ENCODE results near the gene DUSP3. TPM values are rescaled to one million over a fixed set of nuclear protein-coding genes. Genes with fewer than 3 reads are reported as not detected.

DUSP3 gene
- total and polyA plus RNA-seq, 7 experiments from 2014 or later: 5.4 to 31.0 (median 9.6) TPM

DNA sequence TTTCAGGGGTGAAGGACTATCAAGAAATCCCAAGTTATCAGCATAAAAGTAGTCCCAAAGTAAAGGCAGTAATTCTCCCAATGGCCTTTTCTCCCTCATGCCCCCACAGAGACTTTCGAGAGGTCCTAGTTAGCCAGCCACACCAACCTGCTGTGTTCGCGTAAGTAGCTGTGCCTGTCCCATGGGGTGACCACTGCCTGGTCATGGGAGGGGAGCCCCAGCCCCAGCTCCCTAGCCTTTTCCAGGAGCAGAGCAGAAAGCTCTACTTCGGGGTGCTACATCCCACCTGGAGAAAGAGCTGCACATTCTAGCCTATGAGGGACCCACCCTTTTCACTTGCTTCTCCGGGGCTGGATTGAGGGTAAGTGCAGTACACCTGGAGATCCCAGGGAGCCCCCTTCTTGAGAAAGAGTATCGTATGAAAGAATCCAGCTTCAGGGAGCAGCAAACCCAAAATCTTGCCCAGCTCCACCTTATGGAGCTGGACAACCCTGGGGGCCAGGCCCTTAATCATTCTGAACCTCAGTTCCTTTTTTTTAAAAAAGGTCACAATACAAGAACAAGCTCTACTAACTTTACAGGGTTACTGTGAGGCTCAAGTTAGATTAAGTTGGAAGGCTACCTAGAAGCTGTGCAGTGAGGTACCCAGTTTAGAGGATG, 11.6 kb downstream of the DUSP3 start:
- Histone ChIP-seq H3K4me3 (ENCODE audit: low read length) (no peak overlapping the region), H3K27ac (ENCODE audit: low read depth, low read length) (no peak overlapping the region), H3K36me3 (ENCODE audit: control insufficient read depth in 2 of 3, insufficient read depth in 3 of 3, low read length in 3 of 3) (peaks cover 0 to 17% (median 0%) of the 10 kb centered on the region in 3 experiments), H3K4me1 (ENCODE audit: control insufficient read depth in 2 of 2, insufficient read depth in 2 of 2, low read length in 2 of 2) (no peaks in the 10 kb centered on the region), H3K27me3 (ENCODE audit: control insufficient read depth in 2 of 2, insufficient read depth in 2 of 2, low read length in 2 of 2) (no peaks in the 10 kb centered on the region), H3K9me3 (ENCODE audit: control insufficient read depth in 2 of 3, low read length in 3 of 3) (no peaks in the 10 kb centered on the region)
- H3K4me3 Mint-ChIP-seq: no peak overlapping the region
- peaks cover 0 to 2% (median 0%) of the 10 kb centered on the region in 7 donors for H3K4me1 Mint-ChIP-seq
- intact Hi-C loops (cut with micrococcal nuclease): no loop called here
- no peaks in the 10 kb centered on the region for H3K27me3 Mint-ChIP-seq
- H3K36me3 Mint-ChIP-seq: peaks cover 0 to 18% (median 0%) of the 10 kb centered on the region in 5 donors
- no peaks in the 10 kb centered on the region for H3K9me3 Mint-ChIP-seq
- ATAC-seq (no peak), DNase-seq (no peak)
- POLR2A ChIA-PET: interaction anchor here (1.0 kb wide), 1 partner anchor 8 kb away, joined by 3 read pairs; no protein-coding TSS in a partner anchor
- CTCF ChIA-PET: interaction anchor here (0.6 to 4.7 kb wide), 11 partner anchors 10 to 612 kb away, joined by 3 to 53 read pairs (median 5); partner anchors contain the start of gene DUSP3
- H3K27ac Mint-ChIP-seq: no peak overlapping the region

DNA sequence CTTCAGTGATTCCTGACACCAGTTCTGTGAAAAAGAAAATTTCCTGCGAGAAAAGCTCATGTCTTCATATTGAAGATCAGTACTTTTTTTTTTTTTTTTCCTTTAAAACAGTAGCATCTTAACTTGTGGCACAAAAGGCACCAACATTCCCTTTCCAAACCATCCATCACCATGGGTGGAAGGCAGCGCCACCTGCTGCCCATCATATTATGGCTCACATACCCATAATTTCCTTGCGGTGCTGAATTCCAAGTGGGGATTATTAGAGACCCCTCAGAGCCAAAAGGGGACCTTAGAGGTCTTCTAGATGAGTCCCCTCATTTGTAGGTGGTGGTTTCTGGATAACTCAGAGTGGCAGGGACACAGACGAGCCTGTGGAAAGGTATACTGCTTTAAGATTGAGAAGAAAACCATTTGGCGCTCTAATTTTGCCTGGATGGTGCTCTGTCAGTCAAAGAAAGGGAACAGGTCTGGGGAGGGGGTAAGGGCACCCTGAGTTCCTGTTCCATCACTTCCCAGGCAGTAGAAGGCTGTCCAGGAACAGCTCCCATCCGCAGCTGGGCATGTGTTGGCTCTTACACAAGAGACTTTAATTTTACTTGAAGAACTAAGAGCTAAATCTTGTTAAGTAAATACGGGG, 12.2 kb downstream of the DUSP3 start:
- H3K9me3 ChIP-seq (ENCODE audit: control insufficient read depth in 2 of 3, low read length in 3 of 3): no peaks in the 10 kb centered on the region
- Mint-ChIP-seq H3K27me3 (no peaks in the 10 kb centered on the region), H3K36me3 (peaks cover 0 to 17% (median 0%) of the 10 kb centered on the region in 5 donors), H3K4me3 (no peak overlapping the region), H3K9me3 (no peaks in the 10 kb centered on the region), H3K4me1 (peaks cover 0 to 2% (median 0%) of the 10 kb centered on the region in 7 donors), H3K27ac (no peak overlapping the region)
- no peaks in the 10 kb centered on the region for H3K27me3 ChIP-seq (ENCODE audit: control insufficient read depth in 2 of 2, insufficient read depth in 2 of 2, low read length in 2 of 2)
- ChIA-PET POLR2A (interaction anchor here (1.0 kb wide), 1 partner anchor 9 kb away, joined by 3 read pairs; no protein-coding TSS in a partner anchor), CTCF (interaction anchor here (0.6 to 4.7 kb wide), 18 partner anchors 9 to 611 kb away, joined by 3 to 53 read pairs (median 3); partner anchors contain the start of gene DUSP3)
- H3K36me3 ChIP-seq (ENCODE audit: control insufficient read depth in 2 of 3, insufficient read depth in 3 of 3, low read length in 3 of 3): peaks cover 0 to 15% (median 0%) of the 10 kb centered on the region in 3 experiments
- intact Hi-C loops (cut with micrococcal nuclease): loop anchor here in 1 of 2 donors (1.0 kb wide), 2 partner anchors 72 to 80 kb away; no protein-coding TSS in a partner anchor
- no peaks in the 10 kb centered on the region for H3K4me1 ChIP-seq (ENCODE audit: control insufficient read depth in 2 of 2, insufficient read depth in 2 of 2, low read length in 2 of 2)
- no peak for ATAC-seq
- no peak overlapping the region for H3K4me3 ChIP-seq (ENCODE audit: low read length)
- DNase-seq: peak in 5 of 9 donors; percentile 22 to 36 (median 32)
- no peak overlapping the region for H3K27ac ChIP-seq (ENCODE audit: low read depth, low read length)

DNA sequence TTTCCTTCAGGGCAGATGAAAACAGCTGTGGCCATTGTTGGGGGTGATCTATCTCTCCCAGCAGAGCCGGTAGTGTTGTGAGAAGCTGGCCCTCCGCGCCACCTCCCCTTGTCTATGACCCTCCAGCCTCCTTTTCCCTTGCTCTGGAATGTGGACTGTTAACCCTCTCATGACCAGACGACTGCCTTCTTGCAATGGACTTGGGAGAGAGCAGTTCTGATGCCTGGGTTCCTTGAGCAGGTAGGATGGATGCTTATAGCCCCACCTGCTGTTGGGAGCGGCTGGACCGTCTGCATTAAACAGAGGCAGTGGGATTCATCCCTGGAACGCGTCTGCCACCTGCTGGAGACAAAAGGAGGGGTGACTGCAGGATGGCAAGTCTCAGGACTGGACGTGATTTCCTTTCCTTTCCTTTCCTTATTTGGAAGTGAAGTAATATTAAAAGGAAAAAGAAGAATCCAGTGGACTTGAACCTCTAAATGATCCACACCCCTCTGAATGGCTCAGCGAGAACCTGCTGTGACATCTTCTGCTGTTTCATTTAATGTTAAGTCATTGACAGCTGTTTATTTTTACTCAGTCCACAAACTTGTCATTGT, 18.4 kb downstream of the DUSP3 start:
- Histone ChIP-seq H3K4me1 (ENCODE audit: control insufficient read depth in 2 of 2, insufficient read depth in 2 of 2, low read length in 2 of 2) (no peaks in the 10 kb centered on the region), H3K9me3 (ENCODE audit: control insufficient read depth in 2 of 3, low read length in 3 of 3) (no peaks in the 10 kb centered on the region), H3K27me3 (ENCODE audit: control insufficient read depth in 2 of 2, insufficient read depth in 2 of 2, low read length in 2 of 2) (no peaks in the 10 kb centered on the region), H3K4me3 (ENCODE audit: low read length) (no peak overlapping the region), H3K36me3 (ENCODE audit: control insufficient read depth in 2 of 3, insufficient read depth in 3 of 3, low read length in 3 of 3) (no peaks in the 10 kb centered on the region), H3K27ac (ENCODE audit: low read depth, low read length) (no peak overlapping the region)
- intact Hi-C loops (cut with micrococcal nuclease): loop anchor here (1.0 to 5.0 kb wide), 3 partner anchors 66 to 184 kb away; no protein-coding TSS in a partner anchor
- CTCF ChIA-PET: interaction anchor here (0.6 to 8.7 kb wide), 10 partner anchors 10 to 184 kb away, joined by 3 to 160 read pairs (median 6); no protein-coding TSS in a partner anchor
- H3K4me3 Mint-ChIP-seq: no peak overlapping the region
- H3K36me3 Mint-ChIP-seq: no peaks in the 10 kb centered on the region
- peaks cover 0 to 6% (median 0%) of the 10 kb centered on the region in 7 donors for H3K4me1 Mint-ChIP-seq
- peak; percentile 99 for ATAC-seq
- peaks cover 0 to 1% (median 0%) of the 10 kb centered on the region in 11 donors for H3K9me3 Mint-ChIP-seq
- H3K27ac Mint-ChIP-seq: no peak overlapping the region
- peaks cover 13 to 31% (median 25%) of the 10 kb centered on the region in 5 donors for H3K27me3 Mint-ChIP-seq
- POLR2A ChIA-PET: interaction anchor here (0.7 to 1.1 kb wide), 2 partner anchors 59 to 66 kb away, joined by 3 to 4 read pairs; no protein-coding TSS in a partner anchor
- peak; percentile 69 to 86 (median 82) for DNase-seq

DNA sequence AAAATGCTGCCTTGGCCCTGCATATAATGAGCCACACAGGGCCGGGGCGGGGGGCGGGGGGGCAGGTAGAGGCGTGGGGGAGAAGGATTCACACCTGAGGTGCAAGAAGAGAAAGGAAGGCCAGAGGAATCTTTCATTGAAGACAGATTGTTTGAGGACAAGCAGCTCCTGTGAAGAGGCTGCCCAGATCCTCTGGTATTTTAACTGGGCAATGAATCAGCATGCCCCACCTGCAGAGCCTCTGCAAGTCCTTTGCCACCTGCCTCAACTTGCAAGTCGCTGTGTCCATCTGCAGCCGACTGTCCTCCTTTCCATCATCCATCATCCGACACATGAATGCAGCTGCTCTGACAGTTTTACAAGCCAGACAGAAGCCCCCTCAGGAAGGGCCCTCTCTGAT, 18.9 kb downstream of the DUSP3 start:
- CTCF ChIA-PET: interaction anchor here (0.7 to 8.7 kb wide), 7 partner anchors 10 to 183 kb away, joined by 4 to 160 read pairs (median 12); no protein-coding TSS in a partner anchor

DNA sequence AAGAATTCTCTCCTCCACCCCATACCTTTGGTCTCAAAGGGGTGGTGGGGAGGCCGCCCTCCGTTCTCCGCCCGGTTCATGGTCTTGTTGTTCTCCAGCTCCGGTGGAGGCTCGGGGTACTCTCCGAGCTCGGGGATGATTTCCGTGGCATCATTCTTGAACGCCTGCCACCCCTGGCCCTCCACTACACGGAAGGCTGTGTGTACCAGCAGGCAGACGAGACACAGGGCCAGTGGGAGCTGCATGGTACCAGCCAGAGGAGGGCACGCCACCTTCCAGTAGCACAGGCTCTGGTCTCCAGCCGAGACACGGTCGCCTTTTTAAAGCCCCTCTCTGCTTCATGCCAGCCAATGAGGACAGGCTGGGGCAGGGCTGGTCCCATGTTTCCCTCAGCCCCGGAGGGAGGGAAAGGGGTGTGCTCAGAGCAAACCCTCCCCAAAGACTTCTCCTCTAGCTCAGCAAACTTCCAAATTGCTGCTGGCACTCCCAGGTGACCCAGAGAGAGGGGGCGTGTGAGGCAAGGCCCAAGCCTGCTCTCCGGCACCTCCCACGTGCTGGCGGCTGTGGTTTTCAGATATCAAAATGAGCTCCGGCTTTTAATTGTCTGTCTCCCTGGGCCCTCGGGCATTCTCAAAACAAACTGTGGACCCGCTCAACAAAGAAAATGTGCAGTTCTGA, 20.1 kb downstream of the DUSP3 start, which contains the start of gene SOST:
Gene SOST (minus strand): TSS at position 295 of the 678 bp plus-strand sequence. CDS start 50 bp downstream, at position 245.
- Mint-ChIP-seq H3K27ac (no peak within 1 kb of the TSS), H3K36me3 (no peaks in the 10 kb centered on the region), H3K4me3 (no peak within 1 kb of the TSS), H3K27me3 (peaks cover 24 to 40% (median 33%) of the 10 kb centered on the region in 5 donors), H3K9me3 (peaks cover 0 to 1% (median 0%) of the 10 kb centered on the region in 11 donors), H3K4me1 (peaks cover 0 to 6% (median 0%) of the 10 kb centered on the region in 7 donors)
- H3K4me3 ChIP-seq (ENCODE audit: low read length): no peak within 1 kb of the TSS
- ChIA-PET POLR2A (no interaction called here), CTCF (interaction anchor here (1.5 to 8.7 kb wide), 3 partner anchors 8 to 182 kb away, joined by 9 to 160 read pairs (median 25); no protein-coding TSS in a partner anchor)
- H3K27me3 ChIP-seq (ENCODE audit: control insufficient read depth in 2 of 2, insufficient read depth in 2 of 2, low read length in 2 of 2): no peaks in the 10 kb centered on the region
- H3K4me1 ChIP-seq (ENCODE audit: control insufficient read depth in 2 of 2, insufficient read depth in 2 of 2, low read length in 2 of 2): no peaks in the 10 kb centered on the region
- intact Hi-C loops (cut with micrococcal nuclease): no loop called here
- DNase-seq: no peak
- no peak for ATAC-seq
- H3K27ac ChIP-seq (ENCODE audit: low read depth, low read length): no peak within 1 kb of the TSS
- no peaks in the 10 kb centered on the region for H3K9me3 ChIP-seq (ENCODE audit: control insufficient read depth in 2 of 3, low read length in 3 of 3)
- no peaks in the 10 kb centered on the region for H3K36me3 ChIP-seq (ENCODE audit: control insufficient read depth in 2 of 3, insufficient read depth in 3 of 3, low read length in 3 of 3)

More for the DNA sequence above, 18.9 kb downstream of the DUSP3 start:
- no peak overlapping the region for H3K4me3 Mint-ChIP-seq
- H3K4me1 Mint-ChIP-seq: peaks cover 0 to 6% (median 0%) of the 10 kb centered on the region in 7 donors
- intact Hi-C loops (cut with micrococcal nuclease): loop anchor here (1.0 to 5.0 kb wide), 3 partner anchors 66 to 184 kb away; no protein-coding TSS in a partner anchor
- no peaks in the 10 kb centered on the region for H3K36me3 Mint-ChIP-seq
- ATAC-seq (no peak), DNase-seq (no peak)
- peaks cover 15 to 31% (median 25%) of the 10 kb centered on the region in 5 donors for H3K27me3 Mint-ChIP-seq
- Histone ChIP-seq H3K27ac (ENCODE audit: low read depth, low read length) (no peak overlapping the region), H3K9me3 (ENCODE audit: control insufficient read depth in 2 of 3, low read length in 3 of 3) (no peaks in the 10 kb centered on the region), H3K4me1 (ENCODE audit: control insufficient read depth in 2 of 2, insufficient read depth in 2 of 2, low read length in 2 of 2) (no peaks in the 10 kb centered on the region), H3K36me3 (ENCODE audit: control insufficient read depth in 2 of 3, insufficient read depth in 3 of 3, low read length in 3 of 3) (no peaks in the 10 kb centered on the region), H3K4me3 (ENCODE audit: low read length) (no peak overlapping the region), H3K27me3 (ENCODE audit: control insufficient read depth in 2 of 2, insufficient read depth in 2 of 2, low read length in 2 of 2) (no peaks in the 10 kb centered on the region)
- no peak overlapping the region for H3K27ac Mint-ChIP-seq
- POLR2A ChIA-PET: interaction anchor here (0.7 to 1.1 kb wide), 2 partner anchors 66 to 90 kb away, joined by 3 read pairs; no protein-coding TSS in a partner anchor
- peaks cover 0 to 1% (median 0%) of the 10 kb centered on the region in 11 donors for H3K9me3 Mint-ChIP-seq
